COLO668 (cell line): ENCODE data around the gene NCAM1.
A peak's percentile ranks its signal among the peaks of the same experiment; 100 is the strongest.
"Not testable (repeated sequence)": the region's sequence is repeated elsewhere in the genome, so short reads cannot be mapped to it uniquely, and the experiment has no call there.

Experiments used
- DNase-seq: peaks from one replicate; lab custom pipeline; 2025; ENCODE audit not compliant: unreplicated experiment; lab: John Stamatoyannopoulos, UW

NCAM1 gene

GRCh38 chr11:112961146-112961668 lies at the start of gene NCAM1:
Gene NCAM1, plus strand, starts transcription at chr11:112961420.
- peak; percentile 96 for DNase-seq

- no peak for DNase-seq
Measured at GRCh38 chr11:112922606-112923005, 38.6 kb upstream of the NCAM1 start.

GRCh38 chr11:112924836-112925235 lies 36.4 kb upstream of the NCAM1 start:
- DNase-seq, result not testable (repeated sequence)

- no peak for DNase-seq
Measured at GRCh38 chr11:112925516-112926310, 35.5 kb upstream of the NCAM1 start.

- no peak for DNase-seq
Measured at GRCh38 chr11:112928136-112928535, 33.1 kb upstream of the NCAM1 start.

- no peak for DNase-seq
Measured at GRCh38 chr11:112929432-112929831, 31.8 kb upstream of the NCAM1 start.

GRCh38 chr11:112931703-112932102 lies 29.5 kb upstream of the NCAM1 start:
- no peak for DNase-seq

GRCh38 chr11:112932593-112932992 lies 28.6 kb upstream of the NCAM1 start:
- no peak for DNase-seq

- DNase-seq, result no peak
Measured at GRCh38 chr11:112933970-112934369, 27.2 kb upstream of the NCAM1 start.

GRCh38 chr11:112941104-112941503 lies 20.1 kb upstream of the NCAM1 start:
- DNase-seq, result no peak

- DNase-seq, result no peak
Measured at GRCh38 chr11:112942966-112943643, 18.1 kb upstream of the NCAM1 start.

- DNase-seq, result no peak
Measured at GRCh38 chr11:112946866-112947265, 14.4 kb upstream of the NCAM1 start.

- no peak for DNase-seq
Measured at GRCh38 chr11:112949781-112950575, 11.2 kb upstream of the NCAM1 start.

- no peak for DNase-seq
Measured at GRCh38 chr11:112958670-112959069, 2.5 kb upstream of the NCAM1 start.

- DNase-seq, result peak; percentile 77
Measured at GRCh38 chr11:112961751-112962578, 745 bp downstream of the NCAM1 start.

- DNase-seq, result peak; percentile 93
Measured at GRCh38 chr11:112962579-112963367, 1.6 kb downstream of the NCAM1 start.

- DNase-seq, result peak; percentile 83
Measured at GRCh38 chr11:112963368-112963955, 2.2 kb downstream of the NCAM1 start.

GRCh38 chr11:112965656-112966055 lies 4.4 kb downstream of the NCAM1 start:
- DNase-seq, result no peak

GRCh38 chr11:112966561-112966960 lies 5.3 kb downstream of the NCAM1 start:
- no peak for DNase-seq
